ENCODE data around the gene GSX1.

GRCh38 chr13:27830010-27830409 is 37.7 kb downstream of the GSX1 start:
- TF ChIP-seq CTCF (IDR thresholded peaks at IDR 0.05; ENCODE audit: poor library complexity) (peak; percentile 88), EZH2 (IDR thresholded peaks at IDR 0.05; ENCODE audit: borderline replicate concordance) (no peak), EZH2phosphoT487 (IDR thresholded peaks at IDR 0.05; ENCODE audit: low read depth, severe bottlenecking, unreplicated experiment) (no peak)

Measured in hepatocyte (in vitro differentiated cells).